HUES48 (cell line): Measurements from ENCODE around the gene ADGRE2.
"Not testable (repeated sequence)": the region's sequence is repeated elsewhere in the genome, so short reads cannot be mapped to it uniquely, and the experiment has no call there.

ENCODE experiments used
- H3K27ac ChIP-seq: one replicate; pipeline ENCODE4 v1.7.0; 2013; ENCODE audit warnings: low read depth, low read length, inconsistent platforms
- H3K27me3 ChIP-seq: 2 replicates; pipeline ENCODE4 v1.6.1; 2013; ENCODE audit warnings: mild to moderate bottlenecking, low read length; ENCODE audit not compliant: control insufficient read depth, insufficient read depth
- H3K36me3 ChIP-seq: 2 replicates; pipeline ENCODE4 v1.6.1; 2013; ENCODE audit warnings: low read length; ENCODE audit not compliant: control insufficient read depth, insufficient read depth
- H3K4me1 ChIP-seq: 2 replicates; pipeline ENCODE4 v1.6.1; 2013; ENCODE audit warnings: mild to moderate bottlenecking, low read length; ENCODE audit not compliant: control insufficient read depth, insufficient read depth
- H3K4me3 ChIP-seq: 2 replicates; pipeline ENCODE4 v1.5.1; 2013; ENCODE audit warnings: mild to moderate bottlenecking, low read depth, low read length
- H3K9ac ChIP-seq: 2 replicates; pipeline ENCODE4 v1.6.1; 2013; ENCODE audit warnings: mild to moderate bottlenecking, low read depth, low read length, moderate library complexity
- H3K9me3 ChIP-seq: 2 replicates; pipeline ENCODE4 v1.6.1; 2013; ENCODE audit warnings: low read length; ENCODE audit not compliant: control insufficient read depth, insufficient read depth

ADGRE2 gene

DNA sequence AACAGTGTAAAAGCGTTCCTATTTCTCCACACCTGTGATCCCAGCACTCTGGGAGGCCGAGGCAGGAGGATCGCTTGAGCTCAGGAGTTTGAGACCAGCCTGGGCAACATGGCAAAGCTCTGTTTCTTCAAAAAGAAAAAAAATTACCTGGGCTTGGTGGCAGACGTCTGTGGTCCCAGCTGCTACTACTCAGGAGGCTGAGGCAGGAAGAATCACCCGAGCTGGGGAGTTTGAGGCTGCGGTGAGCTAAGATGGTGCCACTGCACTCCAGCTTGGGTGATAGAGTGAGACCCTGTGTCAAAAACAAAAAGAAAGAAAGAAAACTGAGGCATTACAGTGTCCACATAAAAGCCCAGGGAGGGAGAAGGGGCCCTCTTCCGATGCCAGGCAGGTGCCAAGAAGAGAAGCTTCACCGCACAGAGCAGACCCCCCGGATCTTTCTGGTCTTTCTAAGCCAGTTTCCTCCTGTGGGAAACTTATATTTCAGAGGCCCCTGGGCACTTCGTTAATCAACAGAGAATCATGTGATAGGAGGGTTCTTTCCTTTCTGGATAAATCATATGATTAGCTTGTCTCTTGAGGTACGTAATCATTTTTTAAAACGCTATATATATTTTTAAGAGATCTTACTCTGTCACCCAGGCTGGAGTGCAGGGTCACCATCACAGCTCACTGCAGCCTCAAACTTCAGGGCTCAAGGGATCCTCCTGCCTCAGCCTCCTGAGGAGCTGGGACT lies at the start of gene ADGRE2:
TSS of gene ADGRE2 (minus strand) at position 451 of the 736 bp plus-strand sequence. CDS start 1,804 bp downstream, outside the sequence.
- H3K9me3 ChIP-seq, H3K27ac ChIP-seq, H3K4me3 ChIP-seq, H3K9ac ChIP-seq, H3K4me1 ChIP-seq, H3K27me3 ChIP-seq, H3K36me3 ChIP-seq: not testable (repeated sequence)

DNA sequence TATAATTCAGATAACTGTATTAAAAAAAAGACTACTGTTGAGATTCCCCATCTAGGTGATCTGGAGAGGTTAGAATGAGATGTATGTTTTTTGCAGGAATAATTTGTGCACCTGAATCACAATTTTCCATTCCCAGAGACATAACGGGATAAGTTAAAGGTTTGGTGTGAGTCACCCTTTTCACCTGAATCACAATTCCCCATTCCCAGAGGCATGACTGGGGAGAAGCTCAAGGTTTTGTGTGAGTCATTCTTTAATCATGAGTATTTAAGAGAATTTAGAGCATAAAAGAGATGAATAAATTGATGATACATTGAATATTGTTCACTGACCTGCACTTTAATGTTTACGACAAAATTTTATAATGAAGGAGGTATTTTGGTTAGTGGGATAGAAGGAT lies 47.6 kb upstream of the ADGRE2 start:
- no peak overlapping the region for H3K4me3 ChIP-seq
- H3K27me3 ChIP-seq: no peaks in the 10 kb centered on the region
- no peaks in the 10 kb centered on the region for H3K36me3 ChIP-seq
- H3K27ac ChIP-seq: no peak overlapping the region
- H3K4me1 ChIP-seq: no peaks in the 10 kb centered on the region
- H3K9ac ChIP-seq: no peak overlapping the region
- peaks cover 54% of the 10 kb centered on the region for H3K9me3 ChIP-seq

DNA sequence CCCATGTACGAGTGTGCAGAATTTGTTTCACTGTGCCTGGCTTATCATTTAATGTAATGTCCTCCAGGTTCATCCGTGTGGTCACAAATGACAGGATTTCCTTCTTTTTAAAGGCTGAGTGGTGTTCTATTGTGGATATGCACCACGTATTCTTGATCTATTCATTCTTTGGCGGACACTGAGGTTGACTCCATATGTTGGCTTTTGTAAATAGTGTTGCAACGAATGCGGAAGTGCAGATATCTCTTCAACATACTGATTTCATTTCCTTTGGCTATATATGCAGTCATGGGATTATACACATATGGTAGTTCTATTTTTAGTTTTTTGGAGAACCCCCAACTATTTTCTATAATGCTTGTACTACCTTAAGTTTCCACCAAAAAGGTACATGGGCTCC lies 43.6 kb upstream of the ADGRE2 start:
- Histone ChIP-seq H3K4me3 (no peak overlapping the region), H3K36me3 (no peaks in the 10 kb centered on the region), H3K4me1 (no peaks in the 10 kb centered on the region), H3K27ac (no peak overlapping the region), H3K9ac (no peak overlapping the region), H3K9me3 (peaks cover 45% of the 10 kb centered on the region), H3K27me3 (no peaks in the 10 kb centered on the region)

DNA sequence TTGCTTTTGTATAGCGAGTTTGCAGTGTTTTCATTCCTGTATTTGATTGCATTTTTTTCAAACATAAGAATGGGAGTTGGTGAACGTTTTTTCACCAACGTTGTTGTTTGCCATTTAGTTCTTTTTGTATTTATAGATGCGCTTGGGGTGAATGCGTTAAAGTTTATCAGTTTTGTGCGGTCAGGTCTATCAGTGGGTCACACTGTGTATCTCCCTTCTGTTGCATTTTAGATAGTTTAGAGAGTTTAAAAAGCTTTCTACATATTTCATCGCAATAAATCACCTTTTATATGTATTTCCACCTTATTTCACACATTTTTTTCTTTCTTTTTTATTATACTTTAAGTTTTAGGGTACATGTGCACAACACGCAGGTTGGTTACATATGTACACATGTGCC lies 40.2 kb upstream of the ADGRE2 start:
- Histone ChIP-seq H3K9ac (no peak overlapping the region), H3K4me1 (no peaks in the 10 kb centered on the region), H3K27me3 (no peaks in the 10 kb centered on the region), H3K9me3 (peaks cover 25% of the 10 kb centered on the region), H3K27ac (no peak overlapping the region), H3K36me3 (no peaks in the 10 kb centered on the region), H3K4me3 (no peak overlapping the region)

GRCh38 chr19:14817052-14817451 lies 38.7 kb upstream of the ADGRE2 start:
- no peaks in the 10 kb centered on the region for H3K36me3 ChIP-seq
- H3K27ac ChIP-seq: no peak overlapping the region
- no peaks in the 10 kb centered on the region for H3K27me3 ChIP-seq
- no peak overlapping the region for H3K9ac ChIP-seq
- no peaks in the 10 kb centered on the region for H3K4me1 ChIP-seq
- no peak overlapping the region for H3K4me3 ChIP-seq
- peaks cover 25% of the 10 kb centered on the region for H3K9me3 ChIP-seq

- H3K9ac ChIP-seq: no peak overlapping the region
These were observed 36.8 kb upstream of the ADGRE2 start for GRCh38 chr19:14814982-14815652.

DNA sequence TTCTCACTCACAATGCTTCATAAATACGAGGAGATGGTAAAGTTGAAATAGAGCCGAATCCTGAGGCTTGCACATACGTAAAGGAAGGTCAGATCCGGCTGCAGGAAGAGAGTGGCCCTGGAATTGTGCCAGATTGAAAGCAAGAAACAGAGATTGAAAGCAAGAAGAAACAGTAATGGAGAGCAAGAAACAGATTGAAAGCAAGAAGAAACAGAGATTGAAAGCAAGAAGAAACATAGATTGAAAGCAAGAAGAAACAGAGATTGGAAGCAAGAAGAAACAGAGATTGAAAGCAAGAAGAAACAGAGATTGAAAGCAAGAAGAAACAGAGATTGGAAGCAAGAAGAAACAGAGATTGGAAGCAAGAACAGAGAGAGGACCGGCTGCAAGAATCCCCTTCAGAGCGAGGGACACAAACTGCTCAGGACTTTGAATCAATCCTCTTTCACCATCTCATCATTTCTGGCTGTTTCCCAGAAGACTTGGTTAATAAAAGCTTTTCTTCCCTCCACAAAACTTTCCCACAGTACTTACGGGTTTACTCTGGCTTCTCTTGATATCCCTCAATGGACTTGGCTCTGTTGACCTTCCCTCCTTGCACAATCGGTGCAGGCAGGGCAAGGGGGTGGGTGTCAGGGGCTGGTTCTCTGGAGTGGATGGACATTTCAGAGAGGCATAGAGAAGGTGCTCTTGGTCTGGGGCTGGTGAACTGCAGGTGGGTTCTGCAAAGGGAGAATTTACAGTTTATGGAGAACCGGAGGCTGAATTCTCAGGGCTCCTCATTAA lies 31.1 kb upstream of the ADGRE2 start:
- Histone ChIP-seq H3K9ac (no peak overlapping the region), H3K27ac (no peak overlapping the region), H3K4me1 (peaks cover 2% of the 10 kb centered on the region; the same call in 1 of the 2 replicates), H3K36me3 (no peaks in the 10 kb centered on the region), H3K4me3 (no peak overlapping the region), H3K9me3 (peaks cover 6% of the 10 kb centered on the region; the same call in 1 of the 2 replicates), H3K27me3 (no peaks in the 10 kb centered on the region)

More at GRCh38 chr19:14814982-14815652, 36.8 kb upstream of the ADGRE2 start:
- Histone ChIP-seq H3K4me1 (no peaks in the 10 kb centered on the region), H3K4me3 (no peak overlapping the region), H3K9me3 (peaks cover 14% of the 10 kb centered on the region), H3K27ac (no peak overlapping the region), H3K27me3 (no peaks in the 10 kb centered on the region), H3K36me3 (no peaks in the 10 kb centered on the region)

DNA sequence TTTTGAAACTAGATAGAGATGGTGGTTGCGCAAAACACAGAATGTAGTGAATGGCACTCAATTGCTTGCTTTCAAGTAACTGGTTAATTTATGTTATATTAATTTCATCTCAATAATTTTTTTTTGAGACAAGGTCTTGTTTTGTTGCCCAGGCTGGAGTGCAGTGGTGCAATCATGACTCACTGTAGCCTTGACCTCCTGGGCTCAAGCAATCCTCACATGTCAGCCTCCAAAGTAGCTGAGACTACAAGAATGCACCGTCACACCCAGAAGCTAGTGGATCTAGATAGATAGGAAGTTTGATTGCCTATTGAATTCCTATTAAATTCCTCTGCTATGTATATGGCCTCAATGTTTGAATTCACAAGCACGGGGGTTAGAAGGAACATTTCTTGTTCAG lies 26.4 kb upstream of the ADGRE2 start:
- Histone ChIP-seq H3K4me1 (peaks cover 7% of the 10 kb centered on the region), H3K27me3 (no peaks in the 10 kb centered on the region), H3K9ac (no peak overlapping the region)

GRCh38 chr19:14798760-14799159 lies 20.4 kb upstream of the ADGRE2 start:
- Histone ChIP-seq H3K4me3 (no peak overlapping the region), H3K36me3 (no peaks in the 10 kb centered on the region), H3K9me3 (peaks cover 9% of the 10 kb centered on the region; the same call in 1 of the 2 replicates), H3K9ac (no peak overlapping the region), H3K4me1 (no peaks in the 10 kb centered on the region), H3K27ac (no peak overlapping the region), H3K27me3 (no peaks in the 10 kb centered on the region)

More for the DNA sequence above, 26.4 kb upstream of the ADGRE2 start:
- Histone ChIP-seq H3K27ac (no peak overlapping the region), H3K36me3 (no peaks in the 10 kb centered on the region), H3K4me3 (no peak overlapping the region), H3K9me3 (peaks cover 4% of the 10 kb centered on the region)

DNA sequence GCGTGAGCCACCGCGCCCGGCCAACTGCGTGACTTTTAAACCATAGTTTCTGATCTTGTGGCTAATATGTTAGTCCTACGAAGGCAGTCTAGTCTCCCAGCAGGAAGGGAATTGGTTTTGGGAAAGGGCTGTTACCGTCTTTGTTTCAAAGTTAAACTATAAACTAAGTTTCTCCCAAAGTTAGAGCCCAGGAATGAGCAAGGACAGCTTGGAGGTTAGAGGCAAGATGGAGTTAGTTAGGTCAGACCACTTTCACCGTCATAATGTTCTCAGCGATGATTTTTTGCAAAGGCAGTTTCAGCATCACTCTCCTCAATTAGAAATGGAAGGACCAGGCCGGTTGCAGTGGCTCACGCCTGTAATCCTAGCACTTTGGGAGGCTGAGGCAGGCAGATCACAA lies 17.7 kb upstream of the ADGRE2 start:
- H3K4me1 ChIP-seq: no peaks in the 10 kb centered on the region
- H3K9me3 ChIP-seq: peaks cover 6% of the 10 kb centered on the region; the same call in 1 of the 2 replicates
- H3K36me3 ChIP-seq: no peaks in the 10 kb centered on the region
- no peak overlapping the region for H3K27ac ChIP-seq
- no peaks in the 10 kb centered on the region for H3K27me3 ChIP-seq
- no peak overlapping the region for H3K9ac ChIP-seq
- H3K4me3 ChIP-seq: no peak overlapping the region
